ENCODE results near the gene TEKT4.
"Not testable (repeated sequence)": the region's sequence is repeated elsewhere in the genome, so short reads cannot be mapped to it uniquely, and the experiment has no call there.

GRCh38 chr2:94895273-94895672 is 24.0 kb downstream of the TEKT4 start:
- TF ChIP-seq CTCF, POLR2A (IDR thresholded peaks at IDR 0.05): not testable (repeated sequence)

Data from esophagus squamous epithelium (tissue), 4 donors.